HG02763 (cell line): Measurements from ENCODE around the gene IQSEC1.

Source experiments
- ATAC-seq: cut with Tn5 transposase; IDR thresholded peaks from one replicate; pipeline ENCODE4 v1.9.1; 2021; ENCODE audit warnings: mild to moderate bottlenecking, moderate library complexity; ENCODE audit not compliant: unreplicated experiment

The IQSEC1 gene

DNA sequence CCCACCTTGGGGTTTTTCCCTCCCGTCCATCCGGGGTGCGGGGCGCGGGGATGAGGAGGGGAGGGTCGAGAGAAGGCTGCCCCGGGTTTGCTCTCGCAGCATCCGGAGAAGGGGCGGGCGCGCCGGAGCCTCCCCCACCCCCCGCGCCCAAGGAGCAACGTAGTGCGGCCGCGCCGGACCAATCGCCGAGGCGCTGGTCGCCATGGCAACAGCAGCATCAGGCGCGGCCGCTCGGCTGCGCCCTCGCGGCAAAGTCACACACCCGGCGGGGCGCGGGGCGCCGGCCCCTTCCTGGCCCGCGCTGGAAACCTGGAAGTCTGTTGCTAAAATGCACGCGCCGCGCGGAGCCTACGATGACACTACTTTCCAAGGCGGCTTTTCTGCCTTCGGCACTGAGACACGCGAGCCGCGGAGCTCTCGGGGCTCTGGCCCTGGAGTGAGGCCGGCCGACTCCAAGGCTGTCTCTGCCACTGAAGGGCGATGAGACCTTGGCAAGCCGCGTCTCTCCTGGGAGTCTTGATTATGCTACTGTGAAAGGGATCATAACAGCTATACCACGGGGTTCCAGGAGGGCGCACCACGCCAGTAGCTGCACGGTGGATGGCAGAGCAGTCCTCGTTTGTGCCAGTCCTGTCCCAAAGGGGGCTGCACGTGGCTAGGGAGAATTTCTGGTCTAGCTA, at the start of gene IQSEC1:
IQSEC1 (minus strand) TSS at position 104 of the 680 bp plus-strand sequence. CDS start 415 bp downstream, outside the sequence.
- ATAC-seq, result peak; percentile 58

DNA sequence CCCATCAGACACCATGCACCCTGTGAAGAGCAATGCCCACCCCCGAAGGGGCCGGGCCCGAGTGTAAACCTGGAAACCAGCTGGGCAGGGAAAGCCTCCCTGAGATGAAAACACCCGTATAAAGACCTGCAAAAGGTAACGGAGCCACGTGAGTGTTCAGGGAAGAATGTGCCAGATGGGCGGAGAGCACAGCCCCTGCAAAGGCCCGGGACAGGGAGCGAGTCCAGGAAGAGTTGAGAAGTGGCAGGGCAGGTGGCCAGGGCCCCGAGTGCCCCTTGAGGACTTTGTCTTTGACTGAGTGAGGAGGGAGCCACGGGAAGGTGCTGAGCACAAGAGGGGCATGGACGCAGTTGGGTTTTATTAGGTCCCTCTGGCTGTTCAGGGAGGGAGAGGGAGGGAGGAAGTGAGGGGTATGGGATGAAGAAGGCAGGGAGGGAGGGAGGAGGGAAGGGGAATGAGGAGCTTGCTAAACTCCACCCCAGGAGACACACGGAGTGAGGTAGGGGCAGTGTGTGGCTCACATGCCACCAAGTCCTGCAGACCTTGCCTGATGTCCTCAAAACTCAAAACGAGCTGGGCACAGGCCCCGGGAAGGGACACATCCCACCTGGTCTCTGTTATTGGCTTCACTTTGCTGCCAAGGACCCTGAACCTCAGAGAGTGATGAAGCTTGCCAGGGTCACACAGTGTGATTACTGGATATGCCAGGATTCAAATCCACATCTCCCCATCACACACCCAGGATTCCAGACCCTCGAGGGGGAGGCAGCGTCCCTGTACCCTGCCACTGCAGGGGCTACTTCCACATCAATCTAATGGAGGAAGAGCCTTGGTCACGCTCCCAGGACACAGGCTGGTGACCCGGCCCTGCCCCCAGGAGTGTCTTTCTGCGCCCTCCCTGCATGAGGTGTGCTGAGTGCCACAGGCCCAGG, 49.1 kb upstream of the IQSEC1 start:
- ATAC-seq, result no peak

DNA sequence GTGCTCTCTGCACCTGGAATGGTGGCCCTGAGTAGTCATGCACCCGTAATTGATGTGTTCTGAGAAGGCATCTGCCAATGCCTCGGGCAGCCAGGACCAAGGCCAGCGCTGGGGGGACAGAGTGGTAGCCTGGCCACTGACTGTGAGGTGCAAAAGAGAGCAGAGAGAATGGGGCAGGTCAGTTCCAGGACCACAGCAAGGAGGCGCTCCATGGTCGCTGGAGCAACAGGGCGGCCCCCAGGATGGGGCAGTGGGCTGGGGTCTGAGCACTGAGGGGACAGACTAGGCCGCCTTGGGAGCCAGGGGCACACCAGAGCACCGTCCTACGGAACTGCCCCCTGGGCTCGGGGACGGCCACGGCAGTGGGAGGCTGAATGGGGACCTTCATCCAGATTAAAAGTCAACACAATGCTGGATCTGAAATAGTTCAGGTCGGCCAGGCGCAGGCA, 48.3 kb upstream of the IQSEC1 start:
- no peak for ATAC-seq

DNA sequence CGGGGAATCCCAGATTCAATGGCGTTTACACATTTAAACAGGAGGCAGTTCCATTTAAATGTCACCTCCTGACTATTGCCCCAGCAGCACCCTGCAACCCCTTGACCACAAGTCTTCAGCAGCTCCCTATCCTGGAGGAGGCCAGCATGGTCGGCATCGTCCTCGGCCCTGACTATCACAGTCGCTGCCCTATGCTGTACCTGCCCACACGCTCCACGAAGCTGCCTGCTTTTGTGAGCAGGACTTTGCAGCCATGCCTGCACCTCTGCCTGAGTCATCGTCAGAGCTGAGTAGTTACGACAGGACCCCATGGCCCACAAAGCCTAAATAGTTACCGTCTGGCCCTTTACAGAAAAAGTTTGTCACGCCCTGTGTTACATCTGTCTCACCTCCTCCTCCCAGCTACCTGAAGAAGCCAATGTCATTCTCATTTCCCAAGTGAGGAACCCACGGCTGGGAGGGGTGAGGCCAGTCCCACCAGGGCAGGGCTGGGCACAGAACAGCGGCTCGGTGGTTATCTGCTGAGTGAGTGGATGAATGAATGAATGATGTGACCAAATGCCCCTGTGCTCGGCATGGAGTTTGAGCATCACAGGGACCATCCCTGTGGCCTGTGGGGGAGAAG, 47.8 kb upstream of the IQSEC1 start:
- ATAC-seq, result no peak

DNA sequence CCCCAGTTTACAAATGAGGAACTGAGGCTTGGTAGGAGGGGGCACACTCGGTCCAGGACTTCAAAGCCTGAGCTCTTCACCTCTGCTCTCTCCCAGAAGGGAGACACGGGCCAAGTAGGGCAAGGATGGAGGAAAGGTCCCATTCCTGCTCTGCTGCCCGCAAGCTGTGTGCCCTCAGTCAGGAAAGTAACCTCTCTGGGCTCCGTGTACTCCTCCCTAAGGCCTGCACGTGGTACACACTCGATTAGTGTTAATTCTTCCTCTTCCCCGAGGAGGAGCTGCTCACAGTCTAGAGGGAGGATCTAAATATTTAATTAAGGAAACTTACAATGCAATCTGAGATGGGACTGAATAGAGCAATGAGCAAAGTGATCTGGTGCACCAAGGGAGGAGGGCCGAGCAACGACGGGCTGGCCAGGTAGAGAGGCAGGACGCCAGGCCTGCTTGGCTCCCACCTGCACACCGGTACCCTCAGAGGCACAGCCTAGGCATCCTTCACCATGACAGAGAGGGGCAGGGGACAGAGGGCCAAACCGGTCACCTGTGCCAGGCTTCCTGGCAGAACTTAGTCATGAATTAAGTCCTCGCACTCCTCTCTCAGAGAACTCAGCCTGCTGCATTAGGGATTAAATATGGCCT, 47.2 kb upstream of the IQSEC1 start:
- no peak for ATAC-seq

DNA sequence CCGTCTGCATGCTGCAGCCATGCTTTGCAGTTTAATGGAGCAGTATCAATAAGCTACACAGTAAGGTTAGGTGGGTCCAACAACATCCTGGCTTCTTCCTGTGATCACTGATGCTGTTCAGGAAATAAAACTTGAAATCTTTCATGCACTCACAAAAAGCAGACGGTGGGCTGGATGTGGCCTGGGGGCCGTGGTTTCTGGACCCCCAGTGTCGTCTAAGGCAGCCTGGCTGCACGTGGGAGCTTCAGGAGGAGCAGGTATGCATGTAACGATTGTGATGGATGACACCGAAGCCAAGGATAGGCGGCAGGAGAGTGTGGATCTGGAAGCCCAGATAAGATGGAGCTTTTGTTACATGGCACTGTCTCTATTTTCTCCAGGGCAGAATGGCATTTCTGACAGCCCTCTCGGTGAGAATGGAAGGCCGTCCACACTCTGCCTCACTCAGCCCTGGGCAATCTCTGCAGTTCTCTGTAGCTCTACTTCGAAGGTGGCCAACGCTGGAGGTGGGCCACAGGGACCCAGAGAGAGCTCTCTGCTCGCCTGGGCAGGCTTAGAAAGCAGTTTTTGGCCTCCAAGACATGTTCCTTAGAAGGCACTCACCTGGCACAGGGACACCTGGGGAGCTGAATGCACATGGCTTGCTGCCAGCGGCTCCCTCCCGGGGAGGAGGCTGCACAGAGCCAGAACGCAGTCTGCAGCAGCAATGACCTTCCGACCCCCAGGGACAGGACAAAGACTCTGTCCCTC, 46.4 kb upstream of the IQSEC1 start:
- ATAC-seq, result no peak

DNA sequence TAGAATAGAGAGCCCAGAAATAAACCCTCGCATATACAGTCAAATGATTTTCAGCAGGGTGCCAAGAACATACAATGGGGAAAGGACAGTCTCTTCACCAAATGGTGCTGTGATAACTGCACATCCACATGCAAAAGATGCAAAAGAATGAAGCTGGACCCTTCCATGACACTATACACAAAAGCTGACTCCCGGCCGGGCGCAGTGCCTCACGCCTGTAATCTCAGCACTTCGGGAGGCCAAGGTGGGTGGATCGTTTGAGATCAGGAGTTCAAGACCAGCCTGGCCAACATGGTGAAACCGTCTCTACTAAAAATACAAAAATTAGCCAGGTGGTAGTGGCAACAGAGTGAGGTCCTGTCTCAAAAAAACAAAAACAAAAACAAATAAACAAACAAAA, 43.2 kb upstream of the IQSEC1 start:
- ATAC-seq, result no peak

DNA sequence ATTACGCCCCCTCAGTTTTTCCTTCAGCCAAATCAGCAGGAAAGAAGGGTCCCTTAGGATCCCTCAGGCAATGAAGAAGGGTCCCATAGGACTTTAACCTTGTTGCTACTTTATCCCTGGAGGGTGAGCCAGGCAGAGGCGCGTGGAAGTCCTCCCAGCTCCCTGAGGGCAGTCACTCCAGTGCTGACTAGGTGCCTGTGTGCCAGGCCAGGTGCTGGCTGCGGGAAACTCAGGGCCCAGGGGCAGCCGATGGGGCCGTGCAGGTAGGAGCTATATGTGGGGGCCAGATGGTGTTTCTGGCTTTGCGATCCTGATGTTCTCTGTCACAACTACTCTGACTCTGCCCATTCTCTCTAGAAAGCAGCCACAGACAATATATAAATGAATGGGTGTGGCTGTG, 42.8 kb upstream of the IQSEC1 start:
- no peak for ATAC-seq

DNA sequence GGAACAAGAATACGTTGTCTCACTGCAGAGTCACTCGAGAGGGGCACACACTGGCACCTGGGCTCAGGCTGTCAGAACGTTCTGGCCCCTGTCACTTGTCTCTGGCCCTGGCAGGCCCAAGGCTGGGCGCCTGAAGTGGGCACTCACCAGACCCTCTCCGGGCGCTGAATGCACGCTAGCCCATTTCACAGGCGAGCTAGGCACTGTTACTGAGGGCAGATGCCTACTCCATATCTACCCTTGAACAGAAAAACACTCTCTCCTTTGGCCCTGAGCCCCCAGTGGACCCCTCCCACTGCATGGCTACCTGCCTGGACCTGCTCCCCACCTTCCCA, 42.3 kb upstream of the IQSEC1 start:
- no peak for ATAC-seq

DNA sequence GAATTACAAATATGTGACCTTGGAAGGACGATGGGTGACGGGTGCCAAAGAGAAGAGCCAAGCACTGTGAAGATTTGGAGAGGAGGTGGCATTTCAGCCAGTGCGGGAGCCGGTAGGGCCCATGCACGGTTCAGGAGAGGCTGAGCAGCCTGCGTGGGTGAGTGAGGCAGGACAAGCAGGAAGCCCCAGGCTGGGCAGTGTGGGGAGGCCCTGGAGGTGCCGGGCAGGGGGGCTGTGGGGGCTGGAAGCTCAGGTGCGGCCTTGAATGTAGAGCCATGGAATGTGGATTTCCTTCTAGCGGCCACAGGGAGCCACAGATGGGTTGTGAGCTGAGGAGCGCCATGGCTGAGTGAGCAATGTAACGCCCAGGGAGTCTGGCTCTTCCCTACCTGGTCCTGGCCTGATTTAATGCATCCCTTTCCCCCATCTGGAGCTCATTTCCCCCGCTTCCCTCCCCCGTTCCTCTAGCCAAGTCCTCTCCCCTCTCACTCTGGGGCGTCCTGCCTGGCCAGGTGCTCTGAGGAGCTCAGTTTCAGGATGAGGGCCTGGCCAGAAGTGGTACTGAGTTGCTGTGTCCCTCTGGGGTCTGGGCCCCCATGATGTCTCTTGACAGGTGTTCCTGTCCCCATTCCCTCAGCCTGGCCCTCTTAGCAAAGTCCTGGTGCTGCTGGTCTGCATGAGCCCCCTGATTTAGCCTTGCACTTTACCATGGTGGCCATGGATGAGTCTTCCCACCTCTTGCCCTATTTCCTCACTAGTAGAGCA, 41.8 kb upstream of the IQSEC1 start:
- ATAC-seq, result no peak

DNA sequence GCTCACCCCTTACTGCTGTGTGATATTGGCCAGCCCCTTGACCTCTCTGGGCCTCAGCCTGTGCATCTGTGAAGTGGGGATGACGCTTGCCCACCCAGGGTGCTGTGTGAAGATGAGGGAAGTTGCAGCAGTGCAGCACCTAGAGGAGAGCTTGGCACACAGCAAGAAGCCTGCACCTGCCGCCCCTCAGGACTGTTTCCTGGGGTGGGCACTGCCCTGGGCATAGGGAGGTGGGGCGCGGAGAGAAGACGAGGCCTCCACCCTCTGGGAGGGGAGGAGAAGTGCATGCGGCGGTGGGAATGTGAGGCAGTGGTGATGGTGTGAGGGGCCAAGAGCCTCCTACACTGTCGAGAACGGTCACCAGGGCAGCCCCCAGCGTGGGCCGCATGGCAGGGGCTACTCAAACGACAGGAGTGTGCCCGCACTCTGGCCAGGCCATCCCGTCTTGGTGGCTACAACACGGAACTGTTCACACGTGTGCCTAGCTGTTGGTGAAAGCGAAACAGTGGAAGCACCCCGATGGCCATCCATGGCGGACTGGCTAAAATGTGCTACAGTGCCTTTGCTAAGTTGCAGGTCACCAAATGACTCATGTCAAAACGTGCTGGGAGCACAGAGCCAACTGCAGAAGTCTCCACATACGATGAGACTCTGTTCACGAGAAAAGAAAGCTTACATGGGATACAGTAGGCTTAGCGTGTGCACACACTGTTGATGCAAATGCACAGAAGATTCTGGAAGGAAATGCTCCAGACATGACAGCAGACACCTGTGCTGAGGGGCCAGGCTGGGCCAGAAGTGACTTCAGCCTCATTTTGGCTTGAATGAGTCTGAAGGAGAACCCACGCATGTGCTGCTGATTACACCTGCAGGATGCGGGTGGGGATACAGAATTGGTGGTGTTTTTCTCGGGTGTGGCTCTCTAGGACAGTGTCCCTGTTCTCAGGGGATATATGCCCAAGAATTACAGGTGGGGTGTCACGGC, 40.4 kb upstream of the IQSEC1 start:
- ATAC-seq, result no peak

DNA sequence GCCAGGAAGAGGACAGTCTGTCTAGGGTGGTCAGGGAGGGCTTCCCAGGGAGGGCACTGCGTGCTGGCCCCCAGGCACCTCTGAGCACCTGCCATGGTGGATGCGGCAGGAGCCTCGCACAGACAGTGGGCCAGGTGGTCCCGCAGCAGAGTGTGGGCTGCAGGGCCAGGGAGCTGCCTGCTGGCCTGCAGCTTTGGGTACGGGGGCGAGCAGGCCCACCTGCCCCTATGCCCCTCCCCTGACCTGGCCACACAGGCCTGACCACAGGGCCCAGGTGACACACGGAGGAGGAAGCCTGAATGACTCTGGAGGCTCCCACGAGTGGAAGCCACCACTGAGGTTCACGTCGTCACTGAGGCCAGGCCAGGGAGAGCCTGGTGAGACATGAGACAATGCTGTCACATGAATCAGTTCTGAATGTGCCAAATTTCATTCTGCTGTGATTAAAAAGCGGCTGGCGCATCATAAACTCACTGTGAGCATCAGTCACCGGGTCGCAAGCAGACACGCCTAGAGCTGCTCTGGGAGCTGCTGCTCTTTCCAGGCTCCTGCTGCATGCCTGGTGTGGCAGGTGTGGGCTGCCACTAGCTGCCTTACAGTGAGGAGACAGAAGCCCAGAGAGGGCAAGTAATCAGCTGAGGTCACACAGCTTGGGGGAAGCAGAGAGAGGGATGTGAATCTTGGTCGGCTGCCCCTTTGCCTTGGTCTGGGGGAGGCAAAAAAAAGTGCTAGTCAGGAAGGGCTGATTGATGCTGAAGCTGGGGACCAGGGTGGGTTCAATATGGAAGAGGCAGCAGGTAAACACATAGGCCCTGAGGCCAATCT, 39.5 kb upstream of the IQSEC1 start:
- no peak for ATAC-seq

DNA sequence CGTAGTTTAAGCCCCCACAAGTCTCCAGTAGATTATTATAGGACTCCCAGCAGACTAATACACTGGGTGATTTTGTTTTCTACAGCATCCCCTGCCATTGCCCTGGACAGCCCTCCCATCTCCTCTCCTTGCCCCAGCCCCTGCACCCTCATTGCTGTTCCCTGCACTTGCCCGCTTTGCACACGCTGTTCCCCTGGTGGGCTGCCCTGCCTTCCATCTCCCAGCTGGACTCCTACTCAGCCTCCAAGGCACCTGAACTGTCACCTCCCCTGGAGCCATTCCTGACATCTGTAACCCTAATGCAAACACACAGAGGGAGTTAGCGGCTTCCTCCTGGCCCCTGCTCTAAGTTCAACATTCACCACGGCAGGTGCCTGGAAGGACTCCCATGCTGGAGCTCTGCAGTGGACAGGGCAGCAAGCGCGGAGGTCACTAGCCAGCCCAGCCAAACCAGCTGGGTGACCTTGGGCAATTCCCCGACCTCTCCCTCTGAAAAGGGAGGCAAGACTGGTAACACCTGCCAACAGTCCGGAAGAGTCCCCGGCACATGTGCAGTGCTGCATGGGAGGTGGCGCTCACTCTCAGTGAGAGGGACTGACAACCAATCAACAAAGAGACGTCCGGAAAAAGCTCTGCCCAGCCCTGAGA, 38.8 kb upstream of the IQSEC1 start:
- ATAC-seq, result no peak

DNA sequence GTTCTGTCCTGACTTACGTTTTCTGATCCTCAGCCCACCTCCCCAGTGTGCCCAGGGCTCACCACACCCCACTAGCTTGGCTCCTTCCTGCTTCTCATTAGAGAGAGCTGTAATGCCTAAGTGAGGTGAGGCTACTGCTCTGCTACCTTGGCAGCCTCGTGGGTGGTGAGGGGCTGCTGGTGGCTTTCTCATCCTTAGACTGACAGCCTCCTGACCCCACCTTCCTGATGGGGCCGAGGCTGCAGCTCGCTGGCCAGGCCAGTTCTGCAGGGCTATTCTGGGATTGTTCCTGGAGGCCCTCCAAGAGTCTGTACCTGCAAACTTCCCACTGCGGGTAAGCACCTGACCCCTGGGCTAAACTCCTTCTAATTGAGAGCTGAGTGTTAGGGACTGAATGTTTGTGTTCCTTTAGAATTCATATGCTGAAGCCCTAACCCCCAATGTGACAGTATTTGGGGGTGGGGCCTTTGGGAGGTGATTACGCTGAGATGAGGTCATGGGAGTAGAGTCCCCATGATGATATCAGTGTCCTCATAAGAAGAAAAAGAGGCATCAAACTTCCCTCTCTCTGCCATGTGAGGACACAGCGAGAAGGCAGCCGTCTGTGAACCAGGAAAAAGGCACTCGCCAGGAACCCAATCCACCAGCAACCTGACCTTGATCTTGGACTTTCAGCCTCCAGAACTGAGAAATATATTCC, 38.1 kb upstream of the IQSEC1 start:
- ATAC-seq, result peak; percentile 11

DNA sequence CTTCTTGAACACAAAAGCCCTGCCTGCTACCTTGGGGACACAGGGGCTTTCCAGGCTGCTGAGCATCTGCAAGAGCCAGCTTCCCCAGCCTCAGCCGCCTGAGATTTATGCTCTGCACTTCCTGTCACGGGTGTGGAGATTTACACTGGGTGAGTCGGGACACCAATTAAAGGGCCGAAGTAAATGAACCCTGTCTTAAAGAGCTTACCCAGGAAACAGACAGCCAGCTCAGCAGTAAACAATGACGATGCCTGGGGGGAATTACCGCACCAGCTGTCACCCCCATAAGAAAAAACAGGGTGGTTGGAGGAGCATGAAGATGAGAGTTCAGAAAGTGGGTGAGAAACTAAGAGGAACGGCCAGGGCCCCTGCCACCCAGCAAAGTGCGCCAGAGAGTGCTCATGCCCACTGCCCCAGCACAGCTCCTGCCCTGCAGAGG, 37.5 kb upstream of the IQSEC1 start:
- ATAC-seq, result peak; percentile 66

DNA sequence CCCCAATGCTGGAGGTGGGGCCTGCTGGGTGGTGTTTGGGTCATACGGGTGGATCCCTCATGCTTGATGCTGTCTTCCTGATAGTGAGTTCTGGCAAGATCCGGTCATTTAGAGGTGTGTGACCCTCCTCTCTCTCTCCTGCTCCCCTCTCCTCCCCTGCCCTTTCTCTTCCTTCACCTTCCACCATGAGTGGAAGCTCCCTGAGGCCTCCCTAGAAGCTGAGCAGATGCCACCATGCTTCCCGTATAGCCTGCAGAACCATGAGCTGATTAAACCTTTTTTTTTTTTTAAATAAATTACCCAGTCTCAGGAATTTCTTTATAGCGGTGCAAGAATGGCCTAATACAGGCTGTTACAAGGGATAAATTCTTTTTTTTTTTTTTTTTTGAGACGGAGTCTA, 36.3 kb upstream of the IQSEC1 start:
- ATAC-seq, result no peak

DNA sequence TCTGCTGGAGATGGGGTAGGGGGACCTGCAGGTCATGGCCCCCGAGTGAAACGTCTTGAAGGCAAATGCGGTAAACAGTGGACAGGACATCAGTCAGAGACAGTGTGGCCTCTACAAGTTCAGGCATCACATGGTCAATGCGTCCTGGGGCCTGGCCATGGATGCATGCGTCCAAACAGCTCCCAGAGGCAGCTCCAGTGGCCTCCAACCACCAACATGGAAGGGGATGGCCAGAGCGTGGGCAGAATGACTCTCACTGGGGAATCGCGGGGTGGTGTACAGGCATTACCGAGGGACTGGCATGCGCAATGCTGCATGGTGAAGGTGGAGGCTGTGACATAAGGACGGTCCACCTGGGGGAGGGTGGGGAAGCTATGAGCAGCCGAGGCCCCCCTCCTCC, 35.6 kb upstream of the IQSEC1 start:
- no peak for ATAC-seq
